K562 (cell line): ENCODE measurements around the gene PNP. TPM values are rescaled to one million over a fixed set of nuclear protein-coding genes. Genes with fewer than 3 reads are reported as not detected.

Experiments
- polyA plus RNA-seq, 8 experiments: library from polyadenylated mRNA; depleted of rRNA in 4 of 8; stranded (reverse) in 5 of 8; unstranded in 3 of 8; fragments of >200 nt; fragmentation: Nextera tagmentation in 2 of 8; fragmentation: Illumina TruSeq in 1 of 8; extraction: Ambion mirVana in 2 of 8; extraction: Trizol in 1 of 8; gene quantifications; 2 replicates each; pipeline versions ENCODE4 v1.2.1 to v1.2.3, GENCODE V29; 2011 to 2014; ENCODE audit warnings: inconsistent platforms in 1 of 8, missing spikeins in 1 of 8
- total RNA-seq, 7 experiments: library from RNA; depleted of rRNA in 6 of 7; stranded (reverse); fragments of >200 nt in 6 of 7; fragmentation: Illumina TruSeq in 2 of 7; extraction: Trizol in 2 of 7; gene quantifications; 2 replicates each; pipeline versions ENCODE4 v1.2.1 to v1.2.3, GENCODE V29; 2011 to 2021; ENCODE audit warnings: low replicate concordance in 1 of 7

Gene PNP
- total and polyA plus RNA-seq, 9 of the 15 experiments (the other 6 are each of a cell fraction or from before 2014, with no cell fraction given) = 92.5 to 288 (median 137) TPM

Other genes starting within 250 kb of the PNP start
Only the 7 nearest of the 18 such genes appear.
- gene TEP1, start 55.9 kb upstream of the PNP start, total RNA-seq (2014; rRNA removed) = 4.4 and 4.5 TPM in 2 replicates
- 7.3 and 8.0 TPM in 2 replicates for gene TEP1, start 55.9 kb upstream of the PNP start, total RNA-seq (2014; rRNA removed; fragmentation: Illumina TruSeq; extraction: Trizol)
- 5.6 and 6.6 TPM in 2 replicates for gene TEP1, start 55.9 kb upstream of the PNP start, total RNA-seq (2015; rRNA removed; fragmentation: Illumina TruSeq; extraction: Trizol)
- gene TEP1, start 55.9 kb upstream of the PNP start, total RNA-seq (2021) = 6.9 and 8.4 TPM in 2 replicates
- gene TEP1, start 55.9 kb upstream of the PNP start, polyA plus RNA-seq (2011; rRNA removed) = 7.1 and 11.8 TPM in 2 replicates
- 9.7 and 12.2 TPM in 2 replicates for gene TEP1, start 55.9 kb upstream of the PNP start, polyA plus RNA-seq (2014; fragmentation: Illumina TruSeq; extraction: Trizol)
- gene TEP1, start 55.9 kb upstream of the PNP start, polyA plus RNA-seq (2014; fragmentation: Nextera tagmentation; extraction: Ambion mirVana) = 1 to 10 TPM; 1.0 to 1.3 TPM
- 6.0 and 7.4 TPM in 2 replicates for gene TEP1, start 55.9 kb upstream of the PNP start, polyA plus RNA-seq (2014; rRNA removed)
- not detected in 2 replicates for gene KLHL33, start 33.2 kb upstream of the PNP start, total RNA-seq (2014; rRNA removed)
- gene KLHL33, start 33.2 kb upstream of the PNP start, total RNA-seq (2014; rRNA removed; fragmentation: Illumina TruSeq; extraction: Trizol) = not detected in 2 replicates
- 0.04 TPM in 2 replicates for gene KLHL33, start 33.2 kb upstream of the PNP start, total RNA-seq (2015; rRNA removed; fragmentation: Illumina TruSeq; extraction: Trizol)
- 0.02 TPM in 1 of 2 replicates, not detected in the other for gene KLHL33, start 33.2 kb upstream of the PNP start, total RNA-seq (2021)
- gene KLHL33, start 33.2 kb upstream of the PNP start, polyA plus RNA-seq (2011; rRNA removed) = not detected in 2 replicates
- gene KLHL33, start 33.2 kb upstream of the PNP start, polyA plus RNA-seq (2014; fragmentation: Illumina TruSeq; extraction: Trizol) = not detected in 2 replicates
- gene KLHL33, start 33.2 kb upstream of the PNP start, polyA plus RNA-seq (2014; fragmentation: Nextera tagmentation; extraction: Ambion mirVana) = under 1 TPM; 0.13 to 0.27 TPM
- 0.15 TPM in 1 of 2 replicates, not detected in the other for gene KLHL33, start 33.2 kb upstream of the PNP start, polyA plus RNA-seq (2014; rRNA removed)
- gene OSGEP, start 14.6 kb upstream of the PNP start, total RNA-seq (2014; rRNA removed) = 47.8 and 48.9 TPM in 2 replicates
- gene OSGEP, start 14.6 kb upstream of the PNP start, total RNA-seq (2014; rRNA removed; fragmentation: Illumina TruSeq; extraction: Trizol) = 35.6 and 36.9 TPM in 2 replicates
- gene OSGEP, start 14.6 kb upstream of the PNP start, total RNA-seq (2015; rRNA removed; fragmentation: Illumina TruSeq; extraction: Trizol) = 42.3 and 44.1 TPM in 2 replicates
- gene OSGEP, start 14.6 kb upstream of the PNP start, total RNA-seq (2021) = 31.4 and 39.1 TPM in 2 replicates
- 49.3 and 65.2 TPM in 2 replicates for gene OSGEP, start 14.6 kb upstream of the PNP start, polyA plus RNA-seq (2011; rRNA removed)
- 31.4 and 36.4 TPM in 2 replicates for gene OSGEP, start 14.6 kb upstream of the PNP start, polyA plus RNA-seq (2014; fragmentation: Illumina TruSeq; extraction: Trizol)
- 10 to 100 TPM; 32.1 to 59.2 TPM for gene OSGEP, start 14.6 kb upstream of the PNP start, polyA plus RNA-seq (2014; fragmentation: Nextera tagmentation; extraction: Ambion mirVana)
- 51.1 and 61.1 TPM in 2 replicates for gene OSGEP, start 14.6 kb upstream of the PNP start, polyA plus RNA-seq (2014; rRNA removed)
- 157 and 188 TPM in 2 replicates for gene APEX1, start 14.2 kb upstream of the PNP start, total RNA-seq (2014; rRNA removed)
- 49.5 and 50.2 TPM in 2 replicates for gene APEX1, start 14.2 kb upstream of the PNP start, total RNA-seq (2014; rRNA removed; fragmentation: Illumina TruSeq; extraction: Trizol)
- 54.8 and 63.8 TPM in 2 replicates for gene APEX1, start 14.2 kb upstream of the PNP start, total RNA-seq (2015; rRNA removed; fragmentation: Illumina TruSeq; extraction: Trizol)
- gene APEX1, start 14.2 kb upstream of the PNP start, total RNA-seq (2021) = 142 and 143 TPM in 2 replicates
- gene APEX1, start 14.2 kb upstream of the PNP start, polyA plus RNA-seq (2011; rRNA removed) = 224 and 225 TPM in 2 replicates
- gene APEX1, start 14.2 kb upstream of the PNP start, polyA plus RNA-seq (2014; fragmentation: Illumina TruSeq; extraction: Trizol) = 212 and 274 TPM in 2 replicates
- 100 to 1,000 TPM; 158 to 234 TPM for gene APEX1, start 14.2 kb upstream of the PNP start, polyA plus RNA-seq (2014; fragmentation: Nextera tagmentation; extraction: Ambion mirVana)
- gene APEX1, start 14.2 kb upstream of the PNP start, polyA plus RNA-seq (2014; rRNA removed) = 218 and 222 TPM in 2 replicates
- 10.3 and 10.9 TPM in 2 replicates for gene PIP4P1, start 8.0 kb upstream of the PNP start, total RNA-seq (2014; rRNA removed)
- gene PIP4P1, start 8.0 kb upstream of the PNP start, total RNA-seq (2014; rRNA removed; fragmentation: Illumina TruSeq; extraction: Trizol) = 8.6 and 10.2 TPM in 2 replicates
- 10.7 and 11.7 TPM in 2 replicates for gene PIP4P1, start 8.0 kb upstream of the PNP start, total RNA-seq (2015; rRNA removed; fragmentation: Illumina TruSeq; extraction: Trizol)
- 15.1 and 20.9 TPM in 2 replicates for gene PIP4P1, start 8.0 kb upstream of the PNP start, total RNA-seq (2021)
- 17.7 and 30.2 TPM in 2 replicates for gene PIP4P1, start 8.0 kb upstream of the PNP start, polyA plus RNA-seq (2011; rRNA removed)
- 14.9 and 16.6 TPM in 2 replicates for gene PIP4P1, start 8.0 kb upstream of the PNP start, polyA plus RNA-seq (2014; fragmentation: Illumina TruSeq; extraction: Trizol)
- 1 to 10 TPM; 5.3 to 7.4 TPM for gene PIP4P1, start 8.0 kb upstream of the PNP start, polyA plus RNA-seq (2014; fragmentation: Nextera tagmentation; extraction: Ambion mirVana)
- 16.0 and 18.9 TPM in 2 replicates for gene PIP4P1, start 8.0 kb upstream of the PNP start, polyA plus RNA-seq (2014; rRNA removed)
- gene RNASE10, start 36.1 kb downstream of the PNP start, total RNA-seq (2014; rRNA removed) = not detected in 2 replicates
- gene RNASE10, start 36.1 kb downstream of the PNP start, total RNA-seq (2014; rRNA removed; fragmentation: Illumina TruSeq; extraction: Trizol) = not detected in 2 replicates
- 0.25 TPM in 1 of 2 replicates, not detected in the other for gene RNASE10, start 36.1 kb downstream of the PNP start, total RNA-seq (2015; rRNA removed; fragmentation: Illumina TruSeq; extraction: Trizol)
- 1.9 and 2.3 TPM in 2 replicates for gene RNASE10, start 36.1 kb downstream of the PNP start, total RNA-seq (2021)
- gene RNASE10, start 36.1 kb downstream of the PNP start, polyA plus RNA-seq (2011; rRNA removed) = not detected in 2 replicates
- not detected in 2 replicates for gene RNASE10, start 36.1 kb downstream of the PNP start, polyA plus RNA-seq (2014; fragmentation: Illumina TruSeq; extraction: Trizol)
- gene RNASE10, start 36.1 kb downstream of the PNP start, polyA plus RNA-seq (2014; fragmentation: Nextera tagmentation; extraction: Ambion mirVana) = not detected
- gene RNASE10, start 36.1 kb downstream of the PNP start, polyA plus RNA-seq (2014; rRNA removed) = not detected in 2 replicates
- gene RNASE9, start 91.6 kb downstream of the PNP start, total RNA-seq (2014; rRNA removed) = not detected in 2 replicates
- gene RNASE9, start 91.6 kb downstream of the PNP start, total RNA-seq (2014; rRNA removed; fragmentation: Illumina TruSeq; extraction: Trizol) = not detected in 2 replicates
- not detected in 2 replicates for gene RNASE9, start 91.6 kb downstream of the PNP start, total RNA-seq (2015; rRNA removed; fragmentation: Illumina TruSeq; extraction: Trizol)
- not detected in 2 replicates for gene RNASE9, start 91.6 kb downstream of the PNP start, total RNA-seq (2021)
- not detected in 2 replicates for gene RNASE9, start 91.6 kb downstream of the PNP start, polyA plus RNA-seq (2011; rRNA removed)
- not detected in 2 replicates for gene RNASE9, start 91.6 kb downstream of the PNP start, polyA plus RNA-seq (2014; fragmentation: Illumina TruSeq; extraction: Trizol)
- not detected for gene RNASE9, start 91.6 kb downstream of the PNP start, polyA plus RNA-seq (2014; fragmentation: Nextera tagmentation; extraction: Ambion mirVana)
- gene RNASE9, start 91.6 kb downstream of the PNP start, polyA plus RNA-seq (2014; rRNA removed) = not detected in 2 replicates